ENCODE results near the gene SPATA18.

- TF ChIP-seq ARHGAP35 (IDR thresholded peaks at IDR 0.05; ENCODE audit: partially characterized antibody) (no peak), MCM5 (IDR thresholded peaks at IDR 0.05; ENCODE audit: low read depth) (no peak), KDM4B (IDR thresholded peaks at IDR 0.05; ENCODE audit: borderline replicate concordance in 2 of 2, low read depth in 1 of 2) (no peak), ZNF511 (CRISPR knock-in tag; IDR thresholded peaks at IDR 0.05) (no peak), RAD21 (CRISPR knock-in tag; conservative IDR thresholded peaks at IDR 0.05 in 1 of 2, IDR thresholded peaks at IDR 0.05 in 1 of 2) (no peak), EP300 (IDR thresholded peaks at IDR 0.05; ENCODE audit: low read length) (no peak)
- TF ChIP-seq, protein P1, sequence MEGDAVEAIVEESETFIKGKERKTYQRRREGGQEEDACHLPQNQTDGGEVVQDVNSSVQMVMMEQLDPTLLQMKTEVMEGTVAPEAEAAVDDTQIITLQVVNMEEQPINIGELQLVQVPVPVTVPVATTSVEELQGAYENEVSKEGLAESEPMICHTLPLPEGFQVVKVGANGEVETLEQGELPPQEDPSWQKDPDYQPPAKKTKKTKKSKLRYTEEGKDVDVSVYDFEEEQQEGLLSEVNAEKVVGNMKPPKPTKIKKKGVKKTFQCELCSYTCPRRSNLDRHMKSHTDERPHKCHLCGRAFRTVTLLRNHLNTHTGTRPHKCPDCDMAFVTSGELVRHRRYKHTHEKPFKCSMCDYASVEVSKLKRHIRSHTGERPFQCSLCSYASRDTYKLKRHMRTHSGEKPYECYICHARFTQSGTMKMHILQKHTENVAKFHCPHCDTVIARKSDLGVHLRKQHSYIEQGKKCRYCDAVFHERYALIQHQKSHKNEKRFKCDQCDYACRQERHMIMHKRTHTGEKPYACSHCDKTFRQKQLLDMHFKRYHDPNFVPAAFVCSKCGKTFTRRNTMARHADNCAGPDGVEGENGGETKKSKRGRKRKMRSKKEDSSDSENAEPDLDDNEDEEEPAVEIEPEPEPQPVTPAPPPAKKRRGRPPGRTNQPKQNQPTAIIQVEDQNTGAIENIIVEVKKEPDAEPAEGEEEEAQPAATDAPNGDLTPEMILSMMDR (IDR thresholded peaks at IDR 0.05 in 2 of 3, conservative IDR thresholded peaks at IDR 0.05 in 1 of 3; ENCODE audit: insufficient read depth in 2 of 3, low read depth in 1 of 3, low read length in 3 of 3), result no peak
Measured at GRCh38 chr4:52035190-52035589, 15.9 kb upstream of the SPATA18 start.

Data from K562 (cell line).